CD4-positive, alpha-beta T cell treated with Interferon gamma for 1 hour (primary cell): ENCODE measurements around the gene RAMACL.
"Not testable (repeated sequence)": the region's sequence is repeated elsewhere in the genome, so short reads cannot be mapped to it uniquely, and the experiment has no call there.

Experiments used
- DNase-seq: peaks from one replicate; pipeline ENCODE4 v3.0.0-alpha.2; 2020

The RAMACL gene

DNA sequence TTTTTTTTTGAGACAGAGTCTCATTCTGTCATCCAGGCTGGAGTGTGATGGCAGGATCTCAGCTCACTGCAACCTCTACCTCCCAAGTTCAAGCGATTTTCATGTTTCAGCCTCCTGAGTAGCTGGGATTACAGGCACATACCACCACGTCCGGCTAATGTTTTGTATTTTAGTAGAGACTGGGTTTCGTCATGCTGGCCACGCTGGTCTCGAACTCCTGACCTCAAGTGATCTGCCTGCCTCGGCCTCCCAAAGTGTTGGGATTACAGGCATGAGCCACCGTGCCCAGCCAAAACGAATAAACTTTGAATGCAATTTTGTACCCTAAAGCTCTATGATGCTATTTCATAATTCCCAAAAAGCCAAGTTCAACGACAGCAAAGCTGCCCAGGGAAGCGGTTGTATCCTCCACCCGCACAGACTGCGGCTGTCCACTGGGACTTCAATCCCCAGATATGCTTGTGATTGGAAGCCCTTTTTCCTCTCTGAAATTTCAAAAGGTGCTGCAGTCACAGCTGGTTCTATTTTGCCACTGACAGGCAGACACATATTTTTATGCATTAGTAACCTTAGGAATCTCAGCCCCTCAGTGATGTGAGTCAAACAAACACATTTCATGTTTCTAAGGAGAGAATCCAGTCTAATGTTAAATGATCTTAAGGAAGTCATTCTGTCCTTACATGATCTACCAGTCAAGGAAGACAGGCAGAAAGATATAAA is 8.7 kb upstream of the RAMACL start:
- DNase-seq: no peak

DNA sequence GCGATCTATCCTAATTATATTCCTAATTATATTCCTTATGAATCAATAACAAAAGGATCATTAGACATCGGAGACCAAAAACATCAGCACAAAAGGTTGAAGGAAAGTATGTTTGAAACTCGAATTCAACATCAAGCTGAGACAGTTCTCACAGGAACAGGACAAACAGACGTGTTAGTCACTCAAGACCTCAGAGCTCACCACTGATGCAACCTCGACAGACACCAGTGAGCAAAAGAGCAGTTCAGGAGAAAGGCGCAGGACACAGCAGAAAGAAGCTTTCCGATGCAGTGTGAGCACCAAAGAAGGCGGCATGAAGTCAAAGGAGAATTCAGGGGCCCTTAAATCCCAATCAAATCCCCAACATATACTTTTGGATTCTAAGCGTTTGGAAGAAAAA is 6.3 kb upstream of the RAMACL start:
- DNase-seq: no peak

- DNase-seq: no peak
Observed at GRCh38 chr6:166591961-166592520, 5.6 kb upstream of the RAMACL start.

DNA sequence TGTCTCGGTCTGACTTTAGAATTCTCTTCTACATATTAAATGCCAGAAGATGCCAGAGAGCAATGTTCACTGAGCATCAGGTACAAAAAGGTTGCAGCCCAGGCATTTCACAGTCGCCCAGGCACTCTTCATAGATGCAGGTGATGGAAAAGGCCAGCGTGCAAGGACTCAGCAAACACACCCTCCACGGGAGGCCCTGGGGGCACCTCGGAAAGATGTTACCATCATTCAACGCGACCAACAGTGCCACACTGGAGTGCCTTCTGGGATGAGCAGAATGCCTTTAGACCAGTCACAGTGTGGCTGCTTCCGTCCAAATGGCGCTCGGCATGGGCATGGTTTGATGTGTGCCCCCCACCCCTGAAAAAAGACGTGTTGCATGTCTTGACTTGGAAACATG is 4.5 kb upstream of the RAMACL start:
- DNase-seq: no peak

DNA sequence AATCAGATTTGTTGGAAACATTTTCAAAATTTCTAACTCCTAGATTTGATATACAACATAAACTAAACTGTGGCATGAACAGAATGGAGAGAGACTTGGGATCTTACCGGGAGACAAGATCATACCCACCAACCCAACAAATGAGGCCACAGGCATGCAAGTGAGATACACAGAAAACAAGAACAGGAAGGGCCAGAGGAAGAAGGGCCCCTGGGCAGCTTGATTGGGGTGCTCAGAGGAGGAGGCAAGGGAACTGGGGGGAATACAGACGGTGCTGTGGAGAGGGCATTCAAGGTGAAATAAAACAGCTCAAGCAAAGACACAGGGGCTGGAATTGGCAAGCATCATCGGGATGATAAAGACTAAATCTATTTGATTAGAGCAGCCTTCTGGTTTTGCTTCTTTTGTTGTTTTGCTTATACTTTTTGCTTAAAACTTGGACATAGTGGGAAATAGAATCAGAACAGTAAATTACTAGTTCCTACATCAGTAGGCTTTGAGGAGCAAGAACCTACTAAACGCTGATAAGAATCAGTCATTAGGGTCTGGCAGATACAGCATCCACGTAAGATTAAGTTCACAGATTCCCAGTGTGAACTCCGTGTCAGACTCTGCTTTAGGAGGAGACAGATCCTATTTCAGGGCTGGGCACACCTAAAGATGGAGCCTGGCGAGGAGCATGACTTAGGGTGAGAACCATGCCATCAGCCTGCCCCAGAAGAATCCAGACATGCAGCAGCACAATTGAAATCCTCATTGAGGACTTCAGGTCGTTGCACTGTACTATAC is 3.5 kb upstream of the RAMACL start:
- no peak for DNase-seq

DNA sequence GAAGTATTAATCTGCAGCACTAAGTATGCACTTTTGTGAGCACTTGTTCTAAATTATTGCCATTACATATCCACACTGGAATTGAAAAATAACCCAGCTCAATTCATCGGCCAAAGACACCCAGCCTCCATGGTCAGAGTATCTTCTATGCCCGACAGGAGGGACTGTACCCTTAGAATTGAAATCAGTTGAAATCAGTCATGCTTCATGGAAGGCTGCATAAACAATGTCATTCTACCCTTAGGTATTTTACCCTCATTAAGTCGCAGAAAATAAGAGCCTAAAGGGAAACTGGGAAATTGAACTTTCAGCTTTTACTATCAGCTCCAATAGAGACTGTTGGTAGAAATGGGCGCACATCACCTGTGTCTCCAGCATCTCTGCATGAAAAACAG is 2.9 kb upstream of the RAMACL start:
- DNase-seq: no peak

DNA sequence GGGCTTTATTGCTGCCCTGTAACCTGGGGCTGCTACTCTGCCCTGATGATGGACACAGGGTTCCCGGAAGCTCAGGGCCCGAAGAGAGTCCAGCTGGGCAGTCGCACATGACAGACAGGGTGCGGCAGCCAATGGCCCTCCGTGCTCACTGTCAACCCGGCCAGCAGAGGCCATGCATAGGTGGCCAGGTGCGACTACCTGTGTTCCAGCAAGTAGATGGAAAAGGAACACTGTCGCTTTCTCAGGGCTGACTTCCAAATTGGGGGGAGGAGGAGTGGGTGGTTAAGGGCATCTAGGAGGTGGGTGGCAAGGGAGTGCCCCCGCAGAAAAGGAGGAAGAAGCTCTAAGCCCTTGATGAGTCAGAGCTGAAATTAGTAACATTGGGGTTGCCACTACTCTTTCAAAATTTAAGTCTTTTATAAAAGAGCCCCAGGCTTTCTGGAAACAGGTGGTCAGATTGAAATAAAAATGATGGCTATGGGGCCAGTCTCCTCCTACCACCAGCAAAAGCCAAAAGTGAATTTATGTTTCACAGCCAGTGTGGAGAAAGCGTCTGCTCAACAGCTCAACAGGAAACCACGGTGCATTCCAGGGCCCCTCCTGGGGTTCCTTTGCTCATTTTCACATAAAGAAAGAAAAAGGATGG is 2.3 kb upstream of the RAMACL start:
- peak; percentile 18 for DNase-seq

DNA sequence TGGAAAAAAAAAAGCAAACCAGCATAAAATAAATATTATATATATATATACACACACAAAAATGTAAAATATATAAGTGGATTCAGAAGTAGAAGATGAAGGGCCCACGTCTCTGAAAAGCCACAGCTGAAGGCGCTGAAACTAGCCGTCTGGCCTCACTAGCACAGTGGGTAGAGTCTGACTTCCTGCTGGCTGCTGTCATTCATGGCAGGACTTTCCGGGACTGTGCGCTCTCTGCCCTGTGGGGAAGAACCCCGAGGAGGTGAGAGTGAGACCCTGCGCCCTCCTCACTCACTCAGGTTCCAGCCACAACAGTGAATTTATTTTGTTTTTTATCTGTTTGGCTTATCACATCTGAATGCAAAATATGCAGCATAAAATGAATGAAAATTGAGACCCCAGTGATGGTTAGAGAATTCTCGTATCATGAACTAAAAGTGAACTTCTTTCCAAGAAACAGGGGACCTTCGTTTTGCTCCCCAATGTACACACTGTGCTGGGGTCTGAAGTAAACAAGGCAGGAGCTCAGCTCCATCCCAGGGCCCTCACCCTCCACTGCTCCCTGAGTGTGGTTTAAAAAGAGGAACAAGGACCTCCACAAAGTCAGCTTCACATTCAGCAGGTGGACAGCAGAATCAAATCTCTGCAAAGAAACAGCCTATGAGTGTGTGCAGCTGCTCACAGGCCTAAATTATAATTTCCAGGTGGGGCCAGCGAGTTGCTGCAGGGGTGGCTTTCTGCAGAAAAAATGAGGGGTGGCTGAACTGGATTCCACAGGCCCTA is 1.3 kb upstream of the RAMACL start:
- DNase-seq: peak; percentile 17

GRCh38 chr6:166584853-166585429 is 1.5 kb downstream of the RAMACL start:
- DNase-seq: no peak

DNA sequence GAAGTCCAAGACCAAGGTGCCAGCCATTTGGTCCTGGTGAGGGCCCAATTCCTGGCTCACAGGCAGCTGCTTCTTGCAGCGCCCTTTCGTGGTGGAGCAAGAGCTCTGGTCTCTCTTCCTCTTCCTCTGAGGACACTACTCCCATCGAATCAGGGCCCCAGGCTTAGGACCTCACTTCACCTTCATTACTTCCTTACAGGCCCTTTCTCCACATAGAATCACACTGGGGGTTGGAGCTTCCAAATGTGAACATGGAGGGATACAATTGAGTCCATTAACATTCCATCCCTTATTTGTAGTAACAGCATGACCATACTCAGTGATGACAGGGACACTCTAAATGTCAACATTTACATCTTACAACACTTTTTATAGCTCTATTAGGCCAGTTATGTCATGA is 2.3 kb downstream of the RAMACL start:
- no peak for DNase-seq

DNA sequence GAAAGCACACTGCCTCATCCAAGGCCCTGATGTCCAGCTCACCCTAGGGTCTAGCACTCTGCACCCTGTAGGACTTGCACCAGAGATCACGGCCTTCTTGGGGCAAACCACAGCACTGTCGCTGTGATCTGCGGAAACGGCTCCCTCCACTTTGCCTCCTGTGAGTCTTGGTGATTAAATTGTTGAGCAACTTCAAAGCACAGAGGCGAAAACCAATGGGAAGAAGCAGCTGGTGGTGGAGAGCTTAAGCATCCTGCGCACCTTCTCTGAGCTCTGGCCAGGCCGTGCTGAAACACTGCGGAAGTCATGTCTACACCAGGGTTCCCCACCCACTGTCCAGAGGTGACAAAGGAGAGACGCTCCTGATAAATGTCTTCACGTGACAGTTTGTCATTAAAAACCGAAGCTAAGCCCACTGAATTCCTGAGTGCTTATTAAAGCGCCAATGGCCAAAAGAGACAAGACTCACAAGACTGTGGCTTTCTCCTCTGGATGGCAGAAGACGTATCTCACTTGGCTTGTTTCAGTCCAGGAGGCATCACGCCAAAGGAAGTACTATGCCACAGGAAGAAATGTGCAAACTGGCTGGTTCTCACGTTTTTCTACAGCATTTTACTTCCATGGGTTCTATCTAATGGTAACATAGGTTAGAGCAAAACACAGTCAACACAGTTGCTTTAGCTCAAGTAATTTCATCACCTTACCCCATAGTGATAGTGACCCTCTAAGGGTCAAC is 3.1 kb downstream of the RAMACL start:
- no peak for DNase-seq

DNA sequence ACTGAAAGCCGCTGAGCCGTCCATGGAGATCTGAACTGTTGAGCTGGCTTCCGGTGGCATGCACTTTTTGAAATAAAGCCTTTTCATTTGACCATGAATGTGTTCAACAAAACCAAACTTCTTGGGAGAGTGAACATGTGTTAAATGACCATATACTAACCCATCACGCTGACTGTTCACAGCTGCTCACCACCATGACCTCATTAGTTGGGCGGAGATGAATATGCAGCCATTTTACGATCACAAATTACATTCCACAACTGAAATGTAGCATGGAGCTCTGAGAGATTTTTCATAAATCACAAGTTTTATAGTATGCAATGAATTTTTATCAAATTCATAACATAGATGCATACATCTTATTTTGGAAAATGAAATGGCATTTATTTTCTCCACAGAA is 4.2 kb downstream of the RAMACL start:
- no peak for DNase-seq

- DNase-seq: not testable (repeated sequence)
Observed at GRCh38 chr6:166581801-166582200, 4.7 kb downstream of the RAMACL start.

GRCh38 chr6:166581091-166581511 is 5.4 kb downstream of the RAMACL start:
- DNase-seq: no peak

- no peak for DNase-seq
Observed at GRCh38 chr6:166580076-166581050, 6.1 kb downstream of the RAMACL start.

DNA sequence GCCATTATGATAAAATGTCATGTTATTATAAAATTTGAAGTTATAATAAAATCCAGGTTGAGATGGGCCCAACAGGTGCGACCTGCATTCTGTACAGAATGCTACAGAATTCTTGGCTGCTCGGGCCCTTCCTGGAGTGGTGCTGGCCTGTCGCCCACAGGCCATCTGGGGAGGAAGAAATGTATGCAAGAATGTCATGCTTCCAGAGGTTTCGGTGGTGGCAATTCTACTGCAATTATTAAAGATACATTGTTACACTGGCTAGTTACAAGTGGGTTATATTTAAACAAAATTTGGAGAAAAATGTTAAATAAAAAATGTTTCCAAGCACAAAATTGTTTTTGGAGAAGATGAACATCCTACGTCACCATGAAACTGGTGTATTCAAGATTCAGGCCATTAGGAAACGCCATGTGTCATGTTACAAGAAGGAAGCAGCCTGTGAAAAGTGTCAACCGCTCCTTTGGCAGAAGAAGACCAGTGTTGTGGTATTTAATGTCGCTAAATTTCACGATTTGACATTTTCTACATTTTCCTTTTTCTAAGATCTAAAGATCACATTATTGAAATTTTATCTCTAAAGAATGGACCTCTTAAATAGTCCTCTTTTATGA is 7.1 kb downstream of the RAMACL start:
- no peak for DNase-seq

DNA sequence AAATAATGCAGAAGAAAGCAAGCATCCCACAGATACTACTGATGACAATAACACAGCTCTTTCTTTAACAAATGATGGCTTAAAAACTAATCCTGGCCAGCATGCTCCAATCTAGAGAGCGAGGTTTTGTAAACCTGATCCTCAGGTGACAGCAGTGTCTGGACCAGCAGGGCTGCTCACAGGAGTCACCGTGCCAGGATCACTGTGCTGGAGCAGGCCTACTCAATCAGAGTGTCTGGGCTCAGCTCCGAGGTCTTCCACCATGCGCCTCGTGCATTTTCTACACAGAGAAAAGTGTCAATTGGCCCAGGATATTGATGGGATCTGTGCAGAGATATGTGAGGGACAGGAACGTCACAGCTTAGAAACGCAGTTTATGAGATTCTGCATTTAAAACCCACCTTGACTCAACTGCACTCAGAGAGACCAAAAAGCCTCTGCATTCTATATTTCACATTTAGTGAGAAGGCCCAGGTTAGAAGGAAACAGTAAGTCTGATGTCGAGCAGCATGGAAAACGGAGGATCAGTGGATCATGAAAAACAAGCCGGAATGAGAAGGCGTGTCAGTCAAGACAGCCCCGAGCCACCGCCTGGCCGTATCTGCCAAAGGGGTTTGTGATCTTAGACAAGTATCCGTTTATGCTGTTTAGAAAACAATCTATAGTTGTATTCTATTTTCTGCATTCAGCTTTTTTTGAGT is 7.8 kb downstream of the RAMACL start:
- no peak for DNase-seq

GRCh38 chr6:166575205-166575604 is 11.3 kb downstream of the RAMACL start:
- DNase-seq: no peak

DNA sequence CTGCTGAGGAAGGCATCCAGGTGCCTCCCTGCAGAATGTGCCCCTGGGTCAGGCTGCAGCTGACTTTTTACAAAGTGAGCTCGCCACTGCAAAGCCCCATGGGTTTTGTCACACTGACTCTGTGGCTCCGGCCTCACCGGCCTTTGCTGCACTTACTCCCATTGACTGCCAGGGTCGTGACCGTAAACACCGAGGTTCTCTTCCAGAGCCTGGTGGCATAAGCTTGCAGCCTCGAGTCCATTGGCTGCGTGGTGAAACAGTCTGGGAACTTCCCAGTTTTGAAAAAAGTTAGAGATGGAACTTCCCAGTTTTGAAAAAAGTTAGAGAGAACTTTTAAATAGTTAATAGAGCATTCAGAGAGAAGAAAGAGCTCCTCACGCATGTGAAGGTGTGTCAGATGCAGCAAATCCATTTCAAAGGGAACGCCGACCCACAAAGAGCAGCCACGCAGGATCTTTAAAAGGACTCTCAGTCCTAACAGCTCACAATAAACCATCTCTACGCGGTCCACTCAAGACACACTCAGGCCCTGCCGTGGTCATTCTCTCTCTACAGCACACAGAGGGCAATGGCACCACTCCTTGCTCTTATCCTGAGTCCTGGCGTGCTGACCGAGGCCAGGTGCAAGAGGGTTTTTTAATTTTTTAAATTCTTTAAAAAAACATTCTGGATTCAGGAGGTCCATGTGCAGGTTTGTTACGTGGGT is 12.8 kb downstream of the RAMACL start:
- DNase-seq: no peak
